ENCODE results near the gene B3GNT3. TPM values are rescaled to one million over a fixed set of nuclear protein-coding genes. Genes with fewer than 3 reads are reported as not detected.
"Not testable (repeated sequence)": the region's sequence is repeated elsewhere in the genome, so short reads cannot be mapped to it uniquely, and the experiment has no call there.

Gene B3GNT3
- total and polyA plus RNA-seq, 12 donors, result 0.03 to 0.39 TPM; not detected in 10

- intact Hi-C loops (cut with DNase I), result loop anchor here in 1 of 2 donors (10.0 kb wide), 1 partner anchor 331 kb away; the partner anchor contains the start of gene TMEM221
- WGBS, 4 donors, result 48 to 62% (median 58%) methylated on average over 15 to 27 of the region's 27 CpGs
Measured at GRCh38 chr19:17775991-17776803, 18.7 kb upstream of the B3GNT3 start.

GRCh38 chr19:17777840-17778239 lies 17.1 kb upstream of the B3GNT3 start:
- H3K4me3 ChIP-seq; H3K27ac ChIP-seq; DNase-seq; H3K9me3 ChIP-seq (replicated peaks in 1 of 3); H3K4me1 ChIP-seq (replicated peaks in 1 of 2); H3K36me3 ChIP-seq (replicated peaks in 1 of 2): not testable (repeated sequence)
- WGBS, 4 donors, result 73 to 81% (median 75%) methylated on average over 10 of the region's 10 CpGs
- intact Hi-C loops (cut with DNase I), result loop anchor here in 1 of 2 donors (10.0 kb wide), 1 partner anchor 333 kb away; the partner anchor contains the start of gene TMEM221
- H3K27me3 ChIP-seq, result peaks cover 11% of the 10 kb centered on the region

More at GRCh38 chr19:17775991-17776803, 18.7 kb upstream of the B3GNT3 start:
- Histone ChIP-seq H3K27me3 (peaks cover 11% of the 10 kb centered on the region), H3K27ac (no peak overlapping the region), H3K4me1 (replicated peaks in 1 of 2) (peaks cover 0 to 6% of the 10 kb centered on the region in 2 donors), H3K9me3 (replicated peaks in 1 of 3) (no peaks in the 10 kb centered on the region), H3K36me3 (replicated peaks in 1 of 2) (no peaks in the 10 kb centered on the region), H3K4me3 (no peak overlapping the region)
- no peak for DNase-seq
- no peak for TF ChIP-seq POLR2A (IDR thresholded peaks at IDR 0.05)
- no peak for TF ChIP-seq CTCF (IDR thresholded peaks at IDR 0.05)

GRCh38 chr19:17778251-17778967 lies 16.5 kb upstream of the B3GNT3 start:
- H3K36me3 ChIP-seq (replicated peaks in 1 of 2), result no peaks in the 10 kb centered on the region
- DNase-seq, result peak in 6 of 7 donors; percentile 41 to 79 (median 52)
- H3K27ac ChIP-seq, result no peak overlapping the region
- no peaks in the 10 kb centered on the region for H3K9me3 ChIP-seq (replicated peaks in 1 of 3)
- TF ChIP-seq POLR2A (IDR thresholded peaks at IDR 0.05), result no peak
- TF ChIP-seq CTCF (IDR thresholded peaks at IDR 0.05), result no peak
- peaks cover 0 to 6% of the 10 kb centered on the region in 2 donors for H3K4me1 ChIP-seq (replicated peaks in 1 of 2)
- WGBS, 4 donors, result 5 to 20% (median 14%) methylated on average over 23 to 35 of the region's 37 CpGs
- peaks cover 11% of the 10 kb centered on the region for H3K27me3 ChIP-seq
- peak overlapping the region in 1 of 4 donors; percentile 23 for H3K4me3 ChIP-seq
- intact Hi-C loops (cut with DNase I), result loop anchor here in 1 of 2 donors (10.0 kb wide), 1 partner anchor 334 kb away; the partner anchor contains the start of gene TMEM221

GRCh38 chr19:17778968-17779929 lies 15.7 kb upstream of the B3GNT3 start:
- no peak for TF ChIP-seq CTCF (IDR thresholded peaks at IDR 0.05)
- no peak for TF ChIP-seq POLR2A (IDR thresholded peaks at IDR 0.05)
- peaks cover 0 to 6% of the 10 kb centered on the region in 2 donors for H3K4me1 ChIP-seq (replicated peaks in 1 of 2)
- intact Hi-C loops (cut with DNase I), result loop anchor here in 1 of 2 donors (10.0 kb wide), 1 partner anchor 334 kb away; the partner anchor contains the start of gene TMEM221
- no peak overlapping the region for H3K27ac ChIP-seq
- no peaks in the 10 kb centered on the region for H3K9me3 ChIP-seq (replicated peaks in 1 of 3)
- H3K27me3 ChIP-seq, result peaks cover 11% of the 10 kb centered on the region
- H3K4me3 ChIP-seq, result peak overlapping the region in 1 of 4 donors; percentile 23
- peak in 4 of 7 donors; percentile 49 to 64 (median 58) for DNase-seq
- WGBS, 4 donors, result 18 to 31% (median 30%) methylated on average over 22 to 25 of the region's 25 CpGs
- H3K36me3 ChIP-seq (replicated peaks in 1 of 2), result no peaks in the 10 kb centered on the region
